Measurements from ENCODE around the gene HIP1. TPM values are rescaled to one million over a fixed set of nuclear protein-coding genes. Genes with fewer than 3 reads are reported as not detected.
A peak's percentile ranks its signal among the peaks of the same experiment; 100 is the strongest.
"Not testable (repeated sequence)": the region's sequence is repeated elsewhere in the genome, so short reads cannot be mapped to it uniquely, and the experiment has no call there.

Gene HIP1
- total RNA-seq (2022) (11.1 and 12.0 TPM in 2 replicates), Bru-seq, nascent RNA (percentile 48 among the genes with signal in this experiment), BruChase-seq, experiment 1, labeled RNA remaining after a 6-hour chase (percentile 55 among the genes with signal in this experiment), BruChase-seq, experiment 2, labeled RNA remaining after a 2-hour chase (percentile 54 among the genes with signal in this experiment)
- long read RNA-seq, partial matches to known transcripts: 2 of 6 reads
- long read RNA-seq, other reads (novel, unspliced or antisense): 4 of 6 reads

DNA sequence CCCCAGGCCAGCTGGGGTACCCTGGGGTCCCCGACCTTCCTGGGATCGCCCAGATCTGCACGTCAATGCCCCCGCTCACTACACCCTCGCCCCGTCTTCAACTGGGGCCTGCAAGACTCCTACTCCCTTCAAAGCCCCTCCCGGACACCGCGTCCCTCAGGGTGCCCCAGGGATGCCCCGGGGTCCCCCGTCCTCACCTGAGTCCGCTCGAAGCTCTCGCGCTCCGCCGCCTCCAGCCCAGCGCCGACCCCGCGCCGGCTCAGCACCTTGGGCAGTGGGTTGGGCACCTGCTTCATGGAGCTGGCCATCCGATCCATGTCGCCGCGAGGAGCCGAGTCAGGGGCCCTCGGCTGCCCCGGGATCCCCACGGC lies at the start of gene HIP1:
TSS of gene HIP1 (minus strand) at position 338 of the 371 bp plus-strand sequence. CDS start at position 317, 21 bp downstream.
- BruUV-seq (replicated peaks): no TSS peak
- Mint-ChIP-seq H3K27ac (ENCODE audit: low read depth, unreplicated experiment) (peak within 1 kb of the TSS; percentile 78), H3K27me3 (ENCODE audit: insufficient read depth, unreplicated experiment) (no peaks in the 10 kb centered on the region), H3K9me3 (ENCODE audit: unreplicated experiment) (no peaks in the 10 kb centered on the region), H3K36me3 (ENCODE audit: insufficient read depth, unreplicated experiment) (peaks cover 6% of the 10 kb centered on the region), H3K4me1 (ENCODE audit: insufficient read depth, unreplicated experiment) (peaks cover 12% of the 10 kb centered on the region), H3K4me3 (ENCODE audit: unreplicated experiment) (peak within 1 kb of the TSS; percentile 84)
- POLR2A ChIA-PET: interaction anchor here (1.5 to 3.7 kb wide), 2 partner anchors 10 to 210 kb away, joined by 4 to 20 read pairs; no protein-coding TSS in a partner anchor
- CTCF ChIA-PET: interaction anchor here (0.6 kb wide), 1 partner anchor 178 kb away, joined by 3 read pairs; no protein-coding TSS in a partner anchor
- intact Hi-C loops (cut with micrococcal nuclease): no loop called here
- TF ChIP-seq, protein P1, sequence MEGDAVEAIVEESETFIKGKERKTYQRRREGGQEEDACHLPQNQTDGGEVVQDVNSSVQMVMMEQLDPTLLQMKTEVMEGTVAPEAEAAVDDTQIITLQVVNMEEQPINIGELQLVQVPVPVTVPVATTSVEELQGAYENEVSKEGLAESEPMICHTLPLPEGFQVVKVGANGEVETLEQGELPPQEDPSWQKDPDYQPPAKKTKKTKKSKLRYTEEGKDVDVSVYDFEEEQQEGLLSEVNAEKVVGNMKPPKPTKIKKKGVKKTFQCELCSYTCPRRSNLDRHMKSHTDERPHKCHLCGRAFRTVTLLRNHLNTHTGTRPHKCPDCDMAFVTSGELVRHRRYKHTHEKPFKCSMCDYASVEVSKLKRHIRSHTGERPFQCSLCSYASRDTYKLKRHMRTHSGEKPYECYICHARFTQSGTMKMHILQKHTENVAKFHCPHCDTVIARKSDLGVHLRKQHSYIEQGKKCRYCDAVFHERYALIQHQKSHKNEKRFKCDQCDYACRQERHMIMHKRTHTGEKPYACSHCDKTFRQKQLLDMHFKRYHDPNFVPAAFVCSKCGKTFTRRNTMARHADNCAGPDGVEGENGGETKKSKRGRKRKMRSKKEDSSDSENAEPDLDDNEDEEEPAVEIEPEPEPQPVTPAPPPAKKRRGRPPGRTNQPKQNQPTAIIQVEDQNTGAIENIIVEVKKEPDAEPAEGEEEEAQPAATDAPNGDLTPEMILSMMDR (IDR thresholded peaks at IDR 0.05; ENCODE audit: unreplicated experiment): no peak
- DNase-seq (ENCODE audit: unreplicated experiment): no peak

DNA sequence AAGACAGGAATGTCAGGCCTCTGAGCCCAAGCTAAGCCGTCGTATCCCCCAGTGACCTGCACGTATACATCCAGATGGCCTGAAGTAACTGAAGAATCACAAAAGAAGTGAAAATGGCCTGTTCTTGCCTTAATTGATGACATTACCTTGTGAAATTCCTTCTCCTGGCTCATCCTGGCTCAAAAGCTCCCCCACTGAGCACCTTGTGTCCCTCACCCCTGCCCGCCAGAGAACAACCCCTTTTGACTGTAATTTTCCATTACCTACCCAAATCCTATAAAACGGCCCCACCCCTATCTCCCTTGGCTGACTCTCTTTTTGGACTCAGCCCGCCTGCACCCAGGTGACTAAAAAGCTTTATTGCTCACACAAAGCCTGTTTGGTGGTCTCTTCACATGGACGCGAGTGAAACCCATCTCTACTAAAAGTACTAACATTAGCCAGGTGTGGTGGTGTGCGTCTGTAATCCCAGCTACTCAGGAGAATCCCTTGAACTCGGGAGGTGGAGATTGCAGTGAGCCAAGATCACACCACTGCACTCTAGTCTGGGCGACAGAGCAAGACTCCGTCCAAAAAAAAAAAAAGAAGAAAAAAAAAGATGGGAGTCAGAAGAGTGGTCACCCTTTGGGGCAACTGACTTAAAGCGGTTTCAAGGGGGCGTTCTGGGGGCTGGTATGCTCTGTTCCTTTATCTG lies 49.6 kb upstream of the HIP1 start:
- intact Hi-C loops (cut with micrococcal nuclease); H3K4me3 Mint-ChIP-seq (ENCODE audit: unreplicated experiment); POLR2A ChIA-PET; CTCF ChIA-PET; DNase-seq (ENCODE audit: unreplicated experiment); H3K36me3 Mint-ChIP-seq (ENCODE audit: insufficient read depth, unreplicated experiment); H3K4me1 Mint-ChIP-seq (ENCODE audit: insufficient read depth, unreplicated experiment); BruUV-seq (replicated peaks); H3K27me3 Mint-ChIP-seq (ENCODE audit: insufficient read depth, unreplicated experiment); H3K27ac Mint-ChIP-seq (ENCODE audit: low read depth, unreplicated experiment); H3K9me3 Mint-ChIP-seq (ENCODE audit: unreplicated experiment): not testable (repeated sequence)

DNA sequence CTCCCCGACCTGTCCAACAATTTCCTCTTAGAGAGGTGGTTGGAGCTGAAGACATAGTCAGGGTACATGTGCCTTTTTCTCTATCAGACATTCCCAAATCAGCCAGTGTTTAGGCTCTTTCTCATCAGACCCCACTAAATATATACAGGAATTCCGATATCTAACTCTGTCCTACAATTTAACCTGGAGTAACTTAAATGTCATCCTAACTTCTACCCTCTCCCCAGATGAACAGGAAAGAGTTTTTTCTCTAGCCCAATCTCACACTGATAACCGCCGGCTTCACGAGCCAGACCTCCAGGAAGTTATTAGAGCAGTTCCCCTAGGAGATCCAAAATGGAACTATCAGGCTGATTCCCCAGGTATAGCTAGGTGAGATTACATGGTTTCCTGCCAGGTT lies 44.3 kb upstream of the HIP1 start:
- POLR2A ChIA-PET; DNase-seq (ENCODE audit: unreplicated experiment); H3K4me1 Mint-ChIP-seq (ENCODE audit: insufficient read depth, unreplicated experiment); BruUV-seq (replicated peaks); H3K36me3 Mint-ChIP-seq (ENCODE audit: insufficient read depth, unreplicated experiment); intact Hi-C loops (cut with micrococcal nuclease); H3K9me3 Mint-ChIP-seq (ENCODE audit: unreplicated experiment); H3K4me3 Mint-ChIP-seq (ENCODE audit: unreplicated experiment); H3K27ac Mint-ChIP-seq (ENCODE audit: low read depth, unreplicated experiment): not testable (repeated sequence)
- H3K27me3 Mint-ChIP-seq (ENCODE audit: insufficient read depth, unreplicated experiment): peaks cover 45% of the 10 kb centered on the region
- CTCF ChIA-PET: interaction anchor here (1.3 kb wide), 1 partner anchor 21 kb away, joined by 3 read pairs; no protein-coding TSS in a partner anchor

DNA sequence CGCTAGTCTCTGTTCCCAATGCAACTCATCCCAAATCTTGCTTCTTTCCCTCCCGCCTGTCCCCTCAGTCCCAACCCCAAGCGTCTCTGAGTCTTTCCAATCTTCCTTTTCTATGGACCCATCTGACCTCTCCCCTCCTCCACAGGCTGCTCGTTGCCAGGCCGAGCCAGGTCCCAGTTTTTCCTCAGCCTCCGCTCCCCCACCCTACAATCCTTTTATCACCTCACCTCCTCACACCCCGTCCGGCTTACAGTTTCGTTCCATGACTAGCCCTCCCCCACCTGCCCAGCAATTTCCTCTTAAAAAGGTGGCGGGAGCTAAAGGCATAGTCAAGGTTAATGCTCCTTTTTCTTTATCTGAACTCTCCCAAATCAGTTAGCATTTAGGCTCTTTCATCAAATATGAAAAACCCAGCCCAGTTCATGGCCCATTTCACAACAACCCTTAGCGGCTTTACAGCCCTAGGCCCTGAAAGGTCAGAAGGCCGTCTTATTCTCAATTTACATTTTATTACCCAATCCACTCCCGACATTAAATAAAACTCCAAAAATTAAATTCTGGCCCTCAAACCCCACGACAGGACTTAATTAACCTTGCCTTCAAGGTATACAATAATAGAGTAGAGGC lies 42.0 kb upstream of the HIP1 start:
- BruUV-seq (replicated peaks); DNase-seq (ENCODE audit: unreplicated experiment); H3K27ac Mint-ChIP-seq (ENCODE audit: low read depth, unreplicated experiment); H3K36me3 Mint-ChIP-seq (ENCODE audit: insufficient read depth, unreplicated experiment); CTCF ChIA-PET; H3K9me3 Mint-ChIP-seq (ENCODE audit: unreplicated experiment); POLR2A ChIA-PET; H3K4me3 Mint-ChIP-seq (ENCODE audit: unreplicated experiment); intact Hi-C loops (cut with micrococcal nuclease): not testable (repeated sequence)
- peaks cover 12% of the 10 kb centered on the region for H3K4me1 Mint-ChIP-seq (ENCODE audit: insufficient read depth, unreplicated experiment)
- H3K27me3 Mint-ChIP-seq (ENCODE audit: insufficient read depth, unreplicated experiment): peaks cover 45% of the 10 kb centered on the region

DNA sequence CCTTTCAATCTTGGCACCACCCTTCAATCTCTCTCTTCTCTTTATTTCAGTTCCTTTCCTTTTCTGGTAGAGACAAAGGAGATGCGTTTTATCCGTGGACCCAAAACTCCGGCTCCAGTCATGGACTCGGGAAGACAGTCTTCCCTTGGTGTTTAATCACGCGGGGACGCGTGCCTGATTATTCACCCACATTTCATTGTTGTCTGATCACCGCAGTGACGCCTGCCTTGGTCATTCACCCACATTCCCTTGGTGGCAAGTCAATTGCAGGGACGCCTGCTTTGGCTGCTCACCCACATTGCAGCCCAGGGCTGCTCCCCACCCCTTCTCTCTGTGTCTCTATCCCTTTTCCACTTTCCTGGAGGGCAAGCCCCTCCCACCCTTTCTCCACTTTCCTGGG lies 40.8 kb upstream of the HIP1 start:
- CTCF ChIA-PET; DNase-seq (ENCODE audit: unreplicated experiment); H3K4me3 Mint-ChIP-seq (ENCODE audit: unreplicated experiment); H3K27ac Mint-ChIP-seq (ENCODE audit: low read depth, unreplicated experiment); BruUV-seq (replicated peaks); H3K36me3 Mint-ChIP-seq (ENCODE audit: insufficient read depth, unreplicated experiment); H3K9me3 Mint-ChIP-seq (ENCODE audit: unreplicated experiment); POLR2A ChIA-PET: not testable (repeated sequence)
- intact Hi-C loops (cut with micrococcal nuclease): loop anchor here (5.0 to 10.0 kb wide), 2 partner anchors 65 to 353 kb away; no protein-coding TSS in a partner anchor
- Mint-ChIP-seq H3K4me1 (ENCODE audit: insufficient read depth, unreplicated experiment) (peaks cover 12% of the 10 kb centered on the region), H3K27me3 (ENCODE audit: insufficient read depth, unreplicated experiment) (peaks cover 45% of the 10 kb centered on the region)

DNA sequence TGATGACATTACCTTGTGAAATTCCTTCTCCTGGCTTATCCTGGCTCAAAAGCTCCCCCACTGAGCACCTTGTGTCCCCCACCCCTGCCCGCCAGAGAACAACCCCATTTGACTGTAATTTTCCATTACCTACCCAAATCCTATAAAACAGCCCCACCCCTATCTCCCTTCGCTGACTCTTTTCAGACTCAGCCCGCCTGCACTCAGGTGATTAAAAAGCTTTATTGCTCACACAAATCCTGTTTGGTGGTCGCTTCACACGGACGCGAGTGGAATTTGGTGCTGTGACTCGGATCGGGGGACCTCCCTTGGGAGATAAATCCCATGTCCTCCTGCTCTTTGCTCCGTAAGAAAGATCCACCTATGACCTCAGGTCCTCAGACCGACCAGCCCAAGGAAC lies 40.3 kb upstream of the HIP1 start:
- POLR2A ChIA-PET; H3K9me3 Mint-ChIP-seq (ENCODE audit: unreplicated experiment); BruUV-seq (replicated peaks); H3K27ac Mint-ChIP-seq (ENCODE audit: low read depth, unreplicated experiment); H3K36me3 Mint-ChIP-seq (ENCODE audit: insufficient read depth, unreplicated experiment); DNase-seq (ENCODE audit: unreplicated experiment); CTCF ChIA-PET; H3K4me3 Mint-ChIP-seq (ENCODE audit: unreplicated experiment): not testable (repeated sequence)
- Mint-ChIP-seq H3K4me1 (ENCODE audit: insufficient read depth, unreplicated experiment) (peaks cover 12% of the 10 kb centered on the region), H3K27me3 (ENCODE audit: insufficient read depth, unreplicated experiment) (peaks cover 45% of the 10 kb centered on the region)
- intact Hi-C loops (cut with micrococcal nuclease): loop anchor here (5.0 to 10.0 kb wide), 2 partner anchors 66 to 353 kb away; no protein-coding TSS in a partner anchor

Data from MCF 10A (cell line).